H1 (cell line): ENCODE measurements around the gene KRTAP12-4. TPM values are rescaled to one million over a fixed set of nuclear protein-coding genes. Genes with fewer than 3 reads are reported as not detected.

Source experiments
- CTCF ChIA-PET: fragments of 300-600 bp; sonication (Branson Sonifier 250); formaldehyde crosslinking; loops from one replicate; lab custom pipeline; 2021; ENCODE audit not compliant: partially characterized antibody; lab: Charles Lee
- POLR2A ChIA-PET: fragments of 300-600 bp; sonication (Branson Sonifier 250); formaldehyde crosslinking; loops from one replicate; lab custom pipeline; 2021; ENCODE audit warnings: inconsistent platforms; ENCODE audit not compliant: partially characterized antibody; lab: Charles Lee
- DNase-seq, 2 experiments: peaks; one replicate each; pipeline versions ENCODE4 v3.0.0 to v3.0.0-alpha.2; 2010 to 2022; ENCODE audit warnings: low spot score in 2 of 2, low read depth in 1 of 2, mixed read lengths in 1 of 2
- FAIRE-seq: peaks from 2 replicates; lab custom pipeline; 2011; peaks lifted over from hg19 to GRCh38; lab: Jason Lieb, UNC
- H2AFZ ChIP-seq: 2 replicates; pipeline ENCODE4 v1.8.1; 2012; ENCODE audit warnings: low read length, inconsistent platforms
- H2AK5ac ChIP-seq: 2 replicates; pipeline ENCODE4 v1.6.1; 2013; ENCODE audit warnings: low read depth, low read length
- H2BK120ac ChIP-seq: replicated peaks from 2 replicates; pipeline ENCODE3; 2013; ENCODE audit warnings: low read depth, low read length, inconsistent platforms
- H2BK12ac ChIP-seq: 2 replicates; pipeline ENCODE4 v1.6.1; 2013; ENCODE audit warnings: low read depth, low read length
- H2BK15ac ChIP-seq: 2 replicates; pipeline ENCODE4 v1.6.1; 2013; ENCODE audit warnings: low read length
- H2BK20ac ChIP-seq: 2 replicates; pipeline ENCODE4 v1.6.1; 2013; ENCODE audit warnings: low read length
- H2BK5ac ChIP-seq: 2 replicates; pipeline ENCODE4 v1.6.1; 2013; ENCODE audit warnings: low read depth, low read length
- H3K14ac ChIP-seq: 2 replicates; pipeline ENCODE4 v1.6.1; 2013; ENCODE audit warnings: inconsistent platforms; ENCODE audit not compliant: insufficient read length
- H3K18ac ChIP-seq: 2 replicates; pipeline ENCODE4 v1.6.1; 2013; ENCODE audit warnings: low read length; ENCODE audit errors: extremely low read depth
- H3K23ac ChIP-seq: 2 replicates; pipeline ENCODE4 v1.6.1; 2013; ENCODE audit warnings: inconsistent platforms; ENCODE audit not compliant: insufficient read length
- H3K23me2 ChIP-seq: 2 replicates; pipeline ENCODE4 v1.6.1; 2013; ENCODE audit warnings: low read depth, low read length
- H3K27ac ChIP-seq: 2 replicates; pipeline ENCODE4 v1.6.1; 2011; ENCODE audit warnings: low read depth, low read length, inconsistent platforms
- H3K27me3 ChIP-seq, 4 experiments: replicated peaks in 1 of 4; 1 replicate in 1 of 4; 2 replicates in 3 of 4; pipeline versions ENCODE4 v1.6.1 to v1.8.1; 2011 to 2013; ENCODE audit warnings: low read length in 3 of 4, mild to moderate bottlenecking in 3 of 4, inconsistent platforms in 2 of 4, mixed read lengths in 2 of 4, moderate library complexity in 1 of 4; ENCODE audit not compliant: control insufficient read depth in 3 of 4, insufficient read depth in 3 of 4; ENCODE audit errors: extremely low read depth in 1 of 4
- H3K36me3 ChIP-seq, 4 experiments: 2 replicates each; pipeline versions ENCODE4 v1.6.1 to v1.8.1; 2011 to 2013; ENCODE audit warnings: mild to moderate bottlenecking in 4 of 4, low read length in 3 of 4, moderate library complexity in 2 of 4, control low read depth in 1 of 4, inconsistent platforms in 1 of 4; ENCODE audit not compliant: insufficient read depth in 4 of 4, control insufficient read depth in 2 of 4
- H3K4ac ChIP-seq: replicated peaks from 2 replicates; pipeline ENCODE3; 2013; ENCODE audit warnings: low read length, low read depth, mixed read lengths, inconsistent platforms; ENCODE audit not compliant: insufficient read length
- H3K4me1 ChIP-seq, 4 experiments: replicated peaks in 1 of 4; 1 replicate in 1 of 4; 2 replicates in 3 of 4; pipeline versions ENCODE4 v1.6.1 to v1.8.1; 2011 to 2013; ENCODE audit warnings: low read length in 3 of 4, inconsistent platforms in 2 of 4, mixed read lengths in 1 of 4; ENCODE audit not compliant: insufficient read depth in 4 of 4, control insufficient read depth in 3 of 4
- H3K4me2 ChIP-seq, 2 experiments: 2 replicates each; pipeline versions ENCODE4 v1.6.1 to v1.8.1; 2011 to 2013; ENCODE audit warnings: low read depth in 2 of 2, low read length in 2 of 2, control low read depth in 1 of 2, inconsistent platforms in 1 of 2, mild to moderate bottlenecking in 1 of 2; ENCODE audit not compliant: insufficient read depth in 1 of 2
- H3K4me3 ChIP-seq, 4 experiments: fragments of 200-600, 300-600 bp in 1 of 4; sonication (generic), shearing (Covaris generic), sonication (Bioruptor Twin) in 1 of 4; 2 replicates each; pipeline versions ENCODE4 v1.5.1 to v1.8.1; 2011 to 2016; ENCODE audit warnings: low read length in 4 of 4, low read depth in 3 of 4, control low read depth in 2 of 4, inconsistent platforms in 2 of 4, mild to moderate bottlenecking in 2 of 4, mixed read lengths in 1 of 4, moderate library complexity in 1 of 4; ENCODE audit not compliant: insufficient read depth in 2 of 4; ENCODE audit errors: extremely low read depth in 1 of 4
- H3K56ac ChIP-seq: replicated peaks from 2 replicates; pipeline ENCODE3; 2013; ENCODE audit warnings: low read depth, mild to moderate bottlenecking, mixed read lengths, low read length, inconsistent platforms; ENCODE audit not compliant: insufficient read length
- H3K79me1 ChIP-seq: 2 replicates; pipeline ENCODE4 v1.6.1; 2013; ENCODE audit warnings: low read depth, low read length, control low read depth
- H3K79me2 ChIP-seq, 2 experiments: 2 replicates each; pipeline versions ENCODE4 v1.6.1 to v1.8.1; 2012 to 2013; ENCODE audit warnings: low read length in 2 of 2, mild to moderate bottlenecking in 2 of 2, inconsistent platforms in 1 of 2; ENCODE audit not compliant: insufficient read depth in 2 of 2, control insufficient read depth in 1 of 2
- H3K9ac ChIP-seq, 4 experiments: replicated peaks in 1 of 4; 1 replicate in 1 of 4; 2 replicates in 3 of 4; pipeline versions ENCODE4 v1.6.1 to v1.8.1; 2011 to 2013; ENCODE audit warnings: low read depth in 3 of 4, low read length in 3 of 4, control low read depth in 2 of 4, mild to moderate bottlenecking in 2 of 4, moderate library complexity in 2 of 4, inconsistent platforms in 1 of 4; ENCODE audit errors: extremely low read depth in 1 of 4
- H3K9me3 ChIP-seq, 2 experiments: 2 replicates each; pipeline versions ENCODE4 v1.6.1 to v1.8.1; 2012 to 2013; ENCODE audit warnings: mild to moderate bottlenecking in 2 of 2, moderate library complexity in 2 of 2, control low read depth in 1 of 2, inconsistent platforms in 1 of 2, low read depth in 1 of 2, low read length in 1 of 2, mixed read lengths in 1 of 2; ENCODE audit not compliant: insufficient read depth in 2 of 2
- H4K20me1 ChIP-seq, 2 experiments: replicated peaks in 1 of 2; 2 replicates each; pipeline versions ENCODE3 to v1.8.1; 2011 to 2013; ENCODE audit warnings: inconsistent platforms in 2 of 2, low read length in 2 of 2, mild to moderate bottlenecking in 1 of 2; ENCODE audit not compliant: insufficient read depth in 2 of 2, control insufficient read depth in 1 of 2
- H4K5ac ChIP-seq: 2 replicates; pipeline ENCODE4 v1.6.1; 2013; ENCODE audit warnings: low read length, low read depth, mixed read lengths, inconsistent platforms; ENCODE audit not compliant: insufficient read length
- H4K8ac ChIP-seq: 2 replicates; pipeline ENCODE4 v1.8.0; 2013; ENCODE audit warnings: mild to moderate bottlenecking, moderate library complexity, low read length, inconsistent platforms; ENCODE audit not compliant: insufficient read depth; ENCODE audit errors: extremely low read depth
- H4K91ac ChIP-seq: replicated peaks from 2 replicates; pipeline ENCODE3; 2013; ENCODE audit warnings: low read length, mixed read lengths, inconsistent platforms; ENCODE audit not compliant: insufficient read length
- SIRT6 ChIP-seq: IDR thresholded peaks from one replicate; pipeline ENCODE4 v1.7.1; 2012; ENCODE audit warnings: low read length, inconsistent platforms
- SP4 ChIP-seq: IDR thresholded peaks from 2 replicates; pipeline ENCODE4 v1.6.1; 2012; ENCODE audit warnings: low read length, inconsistent platforms
- TAF1 ChIP-seq: IDR thresholded peaks from 2 replicates; pipeline ENCODE4 v1.6.1; 2011; ENCODE audit warnings: mild to moderate bottlenecking, low read depth, low read length
- WGBS, 2 experiments: shearing (Covaris generic) in 1 of 2; methylation state at CpG; one replicate each; pipeline versions ENCODE4 v1.1.6 to v1.1.7; 2013 to 2015; ENCODE audit warnings: low lambda C conversion rate in 2 of 2, mixed read lengths in 2 of 2, inconsistent platforms in 1 of 2, low coverage in 1 of 2, missing lambda C conversion rate in 1 of 2; ENCODE audit not compliant: insufficient replicate concordance in 2 of 2, insufficient coverage in 1 of 2, insufficient read length in 1 of 2; ENCODE audit errors: extremely low coverage in 1 of 2, missing lambda C conversion rate in 1 of 2; 5-methylcytosine and 5-hydroxymethylcytosine counted together
- polyA plus RNA-seq, 7 experiments: library from polyadenylated mRNA; depleted of rRNA in 3 of 7; stranded (reverse) in 5 of 7; unstranded in 2 of 7; fragments of >200 nt in 5 of 7; fragments of 200-250 nt in 2 of 7; gene quantifications; 1 replicate in 5 of 7; 2 replicates in 1 of 7; 4 replicates in 1 of 7; pipeline versions ENCODE4 v1.2.1 to v1.2.3, GENCODE V29; 2011 to 2013; ENCODE audit warnings: missing spikeins in 2 of 7, mixed read lengths in 2 of 7
- total RNA-seq: library from RNA; stranded (reverse); fragmentation: NEBNext Ultra II Directional; extraction: Animal tissue kit (Norgen Biotek cat#: 25700); gene quantifications from 2 replicates; pipeline ENCODE4 v1.2.1, GENCODE V29; 2021

The KRTAP12-4 gene
- total and polyA plus RNA-seq, 2 of the 8 experiments (the other 6 are each of a cell fraction or from before 2014, with no cell fraction given) = not detected

GRCh38 chr21:44695184-44695583, 40.7 kb upstream of the KRTAP12-4 start:
- Histone ChIP-seq H3K18ac (no peak overlapping the region; the same call in 1 of the 2 replicates), H2BK5ac (0 out of 2 replicates have a peak overlapping the region, but pooled peaks have one; percentile 2), H3K9me3 (peaks cover 0 to 4% of the 10 kb centered on the region in 2 experiments; a peak in 1 of 4 replicates), H3K56ac (no peak overlapping the region), H2AFZ (no peak overlapping the region), H2BK20ac (no peak overlapping the region), H3K23ac (no peak overlapping the region), H3K4me1 (peaks cover 0 to 30% (median 16%) of the 10 kb centered on the region in 4 experiments; a peak in 6 of 7 replicates), H3K27me3 (no peaks in the 10 kb centered on the region), H3K79me1 (peaks cover 3% of the 10 kb centered on the region; the same call in 1 of the 2 replicates), H2BK15ac (peak overlapping the region; percentile 37; the same call in 1 of the 2 replicates), H3K4me2 (no peak overlapping the region), H3K79me2 (no peaks in the 10 kb centered on the region), H4K8ac (no peak overlapping the region), H4K5ac (no peak overlapping the region), H3K23me2 (no peaks in the 10 kb centered on the region), H2BK120ac (no peak overlapping the region), H4K91ac (peak overlapping the region; percentile 62), H4K20me1 (no peaks in the 10 kb centered on the region), H2BK12ac (0 out of 2 replicates have a peak overlapping the region, but pooled peaks have one; percentile 80), H3K9ac (no peak overlapping the region), H3K4ac (no peak overlapping the region), H2AK5ac (no peak overlapping the region; the same call in 1 of the 2 replicates), H3K36me3 (no peaks in the 10 kb centered on the region), H3K4me3 (no peak overlapping the region), H3K14ac (no peak overlapping the region), H3K27ac (no peak overlapping the region)
- CTCF ChIA-PET = interaction anchor here (0.6 to 3.8 kb wide), 6 partner anchors 9 to 443 kb away, joined by 3 to 13 read pairs (median 4); no protein-coding TSS in a partner anchor
- POLR2A ChIA-PET = interaction anchor here (1.4 to 2.2 kb wide), 2 partner anchors 122 to 178 kb away, joined by 4 read pairs; partner anchors contain the start of gene KRTAP10-4
- no peak for TF ChIP-seq SIRT6
- TF ChIP-seq TAF1 = no peak
- no peak for TF ChIP-seq SP4
- WGBS, 2 experiments = 73% methylated on average over 8 of the region's 8 CpGs; no CpG with 5 or more reads in 1 of the 2 experiments
- FAIRE-seq (no peak), DNase-seq (no peak)
